Islet of Langerhans (tissue), 1 donor: Measurements from ENCODE around the gene PRPF4.
"Not testable (repeated sequence)": the region's sequence is repeated elsewhere in the genome, so short reads cannot be mapped to it uniquely, and the experiment has no call there.

Experiments
- FAIRE-seq: peaks from one replicate; lab custom pipeline; 2011; peaks lifted over from hg19 to GRCh38; lab: Jason Lieb, UNC

The PRPF4 gene

GRCh38 chr9:113275157-113276131, at the start of gene PRPF4, which contains the start of gene CDC26:
PRPF4 (plus strand) TSS chr9:113275658; CDS start chr9:113275744, 86 bp downstream.
CDC26 (minus strand) TSS chr9:113275572; CDS start chr9:113272507, 3,065 bp downstream.
- FAIRE-seq: no peak

DNA sequence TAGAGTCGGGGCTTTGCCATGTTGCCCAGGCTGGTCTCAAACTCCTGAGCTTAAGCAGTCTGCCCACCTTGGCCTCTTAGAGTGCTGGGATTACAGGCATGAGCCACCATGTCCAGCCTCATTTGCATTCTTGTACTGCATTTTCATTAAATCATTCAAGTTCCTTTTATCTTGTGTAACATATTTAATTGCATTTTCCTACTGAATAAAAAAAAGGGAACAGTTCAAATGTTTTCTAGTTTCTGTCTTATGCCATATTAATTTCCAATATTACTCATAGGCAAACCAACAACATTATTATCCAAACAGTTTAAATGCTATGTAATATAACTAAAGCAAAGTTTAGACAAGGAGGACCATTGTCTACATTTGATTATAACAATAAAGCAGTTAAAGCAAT, 48.0 kb upstream of the PRPF4 start:
- no peak for FAIRE-seq

GRCh38 chr9:113228130-113228665, 47.3 kb upstream of the PRPF4 start:
- FAIRE-seq: no peak

- FAIRE-seq: no peak
These were observed 43.8 kb upstream of the PRPF4 start for GRCh38 chr9:113231701-113232100.

DNA sequence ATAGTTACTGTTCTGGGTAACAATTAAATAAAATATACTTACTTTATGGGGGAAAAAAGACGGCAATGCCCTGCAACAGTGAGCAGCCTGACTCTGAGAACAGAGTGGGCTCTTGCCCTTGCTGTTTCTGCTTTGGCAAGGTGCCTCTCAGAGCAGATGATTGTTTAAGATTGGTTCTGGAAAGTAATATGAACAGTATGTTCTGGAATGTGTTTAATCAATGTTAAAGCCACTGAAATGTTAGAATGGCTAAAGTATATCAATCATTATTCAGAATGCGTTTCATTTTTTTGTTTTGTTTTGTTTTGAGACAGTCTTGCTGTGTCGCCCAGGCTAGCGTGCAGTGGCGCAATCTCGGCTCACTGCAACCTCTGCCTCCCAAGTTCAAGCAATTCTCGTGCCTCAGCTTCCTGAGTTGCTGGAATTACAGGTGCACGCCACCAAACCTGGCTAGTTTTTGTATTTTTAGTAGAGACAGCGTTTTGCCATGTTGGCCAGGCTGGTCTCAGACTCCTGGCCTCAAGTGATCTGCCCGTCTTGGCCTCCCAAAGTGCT, 39.7 kb upstream of the PRPF4 start:
- FAIRE-seq: not testable (repeated sequence)

DNA sequence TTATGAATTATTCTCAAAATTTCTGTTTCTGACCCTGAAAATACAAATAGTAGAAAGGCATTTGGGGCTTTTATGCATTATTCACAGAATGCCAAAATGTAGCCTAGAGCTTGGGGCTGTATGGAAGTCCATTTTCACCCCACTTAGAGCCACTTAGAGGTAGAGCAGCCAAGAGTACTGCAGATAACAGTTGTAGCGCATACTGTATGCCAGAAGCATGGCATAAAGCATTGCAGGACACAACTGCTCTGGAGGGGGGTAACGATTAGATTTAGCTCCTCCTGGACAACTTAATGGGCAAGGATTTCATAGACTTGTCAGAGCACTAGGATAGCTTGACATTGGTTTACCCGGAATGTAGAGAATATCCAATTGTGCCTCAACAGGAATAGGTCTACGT, 38.4 kb upstream of the PRPF4 start:
- FAIRE-seq: no peak

DNA sequence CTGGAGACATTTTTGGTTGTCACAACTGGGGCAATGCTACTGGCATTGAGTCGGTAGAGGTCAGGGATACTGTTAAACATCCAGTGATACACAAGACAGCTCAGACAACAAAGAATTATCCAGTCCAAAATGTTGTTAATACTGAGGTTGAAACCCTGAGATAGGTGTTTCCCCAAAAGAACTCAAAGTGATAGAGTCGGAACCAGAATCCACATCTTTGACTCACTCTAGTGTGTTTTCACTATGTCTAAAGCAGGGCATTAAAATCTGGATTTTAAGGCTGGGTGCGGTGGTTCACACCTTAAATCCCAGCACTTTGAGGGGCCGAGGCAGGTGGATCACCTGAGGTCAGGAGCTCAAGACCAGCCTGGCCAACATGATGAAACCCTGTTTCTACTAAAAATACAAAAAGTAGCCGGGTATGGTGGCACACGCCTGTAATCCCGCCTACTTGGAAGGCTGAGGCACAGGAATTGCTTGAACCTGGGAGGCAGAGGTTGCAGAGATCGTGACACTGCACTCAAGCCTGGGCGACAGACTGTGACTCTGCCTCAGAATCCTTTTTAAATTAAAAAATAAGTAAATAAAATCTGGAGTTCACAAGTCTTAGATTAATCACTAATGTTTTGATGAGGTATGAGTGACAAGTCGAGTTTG, 37.1 kb upstream of the PRPF4 start:
- FAIRE-seq: no peak

DNA sequence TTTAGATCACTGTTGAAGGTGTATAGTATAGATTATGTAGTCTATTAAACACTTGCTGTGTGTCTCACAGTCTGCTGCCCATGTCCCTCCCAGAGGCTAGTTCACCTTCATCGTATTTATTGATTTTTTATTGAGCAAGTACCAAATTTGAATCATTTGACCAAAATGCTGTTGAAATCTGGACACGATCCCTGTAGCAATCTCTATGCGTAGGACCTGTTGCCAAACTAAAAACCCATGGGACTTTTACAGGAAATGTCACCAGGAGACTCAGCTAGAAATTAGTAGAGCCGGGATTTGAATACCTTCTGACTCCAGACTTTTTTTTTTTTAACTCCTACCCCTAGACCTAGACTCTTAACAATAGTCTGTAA, 36.6 kb upstream of the PRPF4 start:
- no peak for FAIRE-seq

DNA sequence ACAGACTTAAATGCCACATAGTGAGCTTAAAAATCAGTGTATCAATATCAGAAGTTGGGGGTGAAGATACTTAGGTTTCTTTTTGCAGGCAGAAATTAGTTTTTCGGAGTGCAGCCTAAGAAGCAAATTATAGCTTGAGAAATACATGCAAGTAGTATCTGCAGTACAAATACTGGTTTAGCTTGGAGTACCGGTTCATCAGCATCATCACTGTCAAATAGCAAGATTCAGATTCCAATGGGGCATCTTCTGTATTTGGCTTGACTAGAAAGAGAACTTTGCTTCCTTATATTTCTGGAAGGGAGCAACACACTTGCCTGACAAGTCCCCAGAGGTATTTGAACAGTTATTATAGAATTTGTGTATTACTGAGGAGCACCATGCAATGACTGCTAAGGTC, 34.3 kb upstream of the PRPF4 start:
- FAIRE-seq: no peak

DNA sequence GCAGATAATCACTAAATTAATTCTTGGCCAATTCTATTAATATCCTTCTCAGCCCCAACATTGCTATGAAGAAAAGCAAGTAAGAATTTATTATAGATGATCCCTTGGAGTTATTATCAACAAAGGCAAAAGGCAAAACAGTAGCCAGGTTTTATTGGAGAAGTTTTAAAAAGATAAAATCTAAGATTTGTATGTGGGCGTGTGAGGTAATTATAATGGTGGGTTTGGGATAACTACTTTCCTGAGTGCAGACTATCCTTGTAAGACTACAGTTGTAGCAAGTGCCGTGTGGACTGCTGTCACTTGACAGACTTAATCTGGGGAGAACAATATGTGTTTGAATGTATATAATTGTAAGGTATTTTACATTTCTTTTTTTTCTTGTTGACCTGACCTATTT, 30.9 kb upstream of the PRPF4 start:
- no peak for FAIRE-seq

GRCh38 chr9:113245894-113246293, 29.6 kb upstream of the PRPF4 start:
- no peak for FAIRE-seq

GRCh38 chr9:113246928-113247327, 28.5 kb upstream of the PRPF4 start:
- no peak for FAIRE-seq

GRCh38 chr9:113247640-113248039, 27.8 kb upstream of the PRPF4 start:
- FAIRE-seq: no peak

DNA sequence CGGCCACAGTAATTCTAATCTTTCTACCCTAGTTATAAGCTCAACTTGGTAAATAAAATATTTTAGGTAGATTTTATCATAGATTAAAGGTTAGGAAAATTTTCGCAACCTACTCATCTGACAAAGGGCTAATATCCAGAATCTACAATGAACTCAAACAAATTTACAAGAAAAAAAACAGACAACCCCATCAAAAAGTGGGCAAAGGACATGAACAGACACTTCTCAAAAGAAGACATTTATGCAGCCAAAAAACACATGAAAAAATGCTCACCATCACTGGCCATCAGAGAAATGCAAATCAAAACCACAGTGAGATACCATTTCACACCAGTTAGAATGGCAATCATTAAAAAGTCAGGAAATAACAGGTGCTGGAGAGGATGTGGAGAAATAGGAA, 25.8 kb upstream of the PRPF4 start:
- FAIRE-seq: not testable (repeated sequence)

GRCh38 chr9:113250807-113251206, 24.7 kb upstream of the PRPF4 start:
- no peak for FAIRE-seq

GRCh38 chr9:113254991-113255390, 20.5 kb upstream of the PRPF4 start:
- FAIRE-seq: no peak

- no peak for FAIRE-seq
These were observed 20.0 kb upstream of the PRPF4 start for GRCh38 chr9:113255438-113255837.

DNA sequence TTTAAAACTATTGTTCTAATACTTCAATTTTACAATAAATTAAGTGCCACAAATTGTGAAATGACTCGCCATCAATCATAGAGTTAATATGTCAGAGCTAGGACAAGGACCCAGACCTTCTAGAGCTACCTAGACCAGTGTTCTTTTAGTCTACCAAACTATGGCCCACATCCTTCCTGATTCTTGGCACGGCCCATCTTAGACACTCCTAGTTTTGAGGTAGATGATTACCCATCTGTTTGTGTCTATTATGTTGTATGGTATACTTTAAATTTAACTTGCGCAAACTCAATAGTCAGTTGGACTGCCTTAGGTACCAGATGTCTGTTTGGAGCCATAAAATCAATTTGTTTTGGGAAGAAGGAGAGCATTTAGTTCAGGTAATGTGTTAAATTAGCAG, 17.6 kb upstream of the PRPF4 start:
- FAIRE-seq: no peak

DNA sequence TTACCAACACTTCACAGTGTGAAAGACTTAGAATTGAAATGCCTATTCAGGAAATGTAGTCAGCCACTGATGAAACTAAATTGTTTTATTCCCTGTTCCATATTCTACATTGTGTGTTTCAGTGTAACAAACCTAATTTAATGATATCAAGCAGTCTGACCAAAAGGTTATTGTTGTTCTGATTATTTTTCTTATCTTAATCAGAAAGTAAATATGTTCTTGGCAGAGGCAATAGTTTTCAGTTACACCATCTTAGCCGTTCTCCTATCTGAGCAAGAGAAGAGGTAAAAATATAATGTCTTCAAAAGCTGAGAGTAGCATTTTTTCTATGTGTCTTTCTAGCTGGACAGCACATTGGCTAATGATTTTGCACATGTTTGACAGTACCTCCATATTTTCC, 17.2 kb upstream of the PRPF4 start:
- no peak for FAIRE-seq

GRCh38 chr9:113261917-113262671, 13.4 kb upstream of the PRPF4 start:
- FAIRE-seq: no peak

DNA sequence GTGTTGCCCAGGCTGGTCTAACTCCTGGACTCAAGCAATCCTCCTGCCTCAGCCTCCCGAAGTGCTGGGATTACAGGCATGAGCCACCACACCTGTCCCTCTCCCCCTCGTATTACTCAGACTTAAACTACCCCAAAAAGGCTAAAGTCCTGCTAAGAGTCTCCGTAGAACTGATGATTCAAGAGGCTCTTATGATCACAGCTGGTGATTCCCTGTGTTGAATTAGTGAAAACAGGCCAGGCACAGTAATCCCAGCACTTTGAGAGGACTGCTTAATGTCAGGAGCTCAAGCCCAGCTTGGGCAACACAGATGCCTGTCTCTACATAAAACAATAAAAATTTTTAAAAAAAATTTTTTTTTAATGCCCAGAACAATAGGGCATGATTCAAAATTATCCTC, 9.3 kb upstream of the PRPF4 start:
- no peak for FAIRE-seq

DNA sequence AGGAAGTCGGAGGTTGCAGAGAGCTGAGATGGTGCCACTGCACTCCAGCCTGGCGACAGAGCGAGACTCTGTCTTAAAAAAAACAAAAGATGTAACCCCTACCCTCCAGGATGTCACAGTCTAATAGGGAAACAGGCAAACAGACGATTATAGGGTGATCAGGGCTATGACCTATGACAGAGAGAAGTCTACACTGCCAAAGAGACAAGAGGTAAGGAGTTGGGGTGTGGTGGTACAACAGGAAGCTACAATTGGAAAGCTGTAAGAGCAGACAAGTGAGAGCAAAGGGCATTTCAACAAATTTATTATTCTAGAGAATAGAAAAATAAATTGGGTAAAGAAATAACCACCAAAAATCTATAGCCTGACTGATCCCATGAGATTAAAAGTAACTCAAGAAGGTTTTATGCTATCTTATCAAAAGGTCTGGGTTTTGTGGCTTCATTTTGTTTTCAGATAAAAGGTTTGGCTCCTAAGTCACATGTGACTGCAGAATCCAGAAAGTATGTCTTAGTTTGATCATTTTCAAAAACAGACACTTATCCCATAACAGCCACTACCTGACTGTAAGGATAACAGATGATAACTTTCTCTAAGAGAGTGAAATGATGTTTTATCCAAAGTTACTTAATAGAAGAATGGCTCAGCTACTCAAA, 7.4 kb upstream of the PRPF4 start:
- FAIRE-seq: no peak
